Dendritic cell treated with granulocyte-macrophage colony-stimulating factor and Interleukin-4, amounts not matched to agents 40 ng/mL and 50 ng/mL, for 4 days (primary cell): Measurements from ENCODE around the gene DYNC1I1.

Experiments
- H3K27ac Mint-ChIP-seq: one replicate; pipeline ENCODE4 v1.8.0; 2022; ENCODE audit warnings: mild to moderate bottlenecking, mixed read lengths
- H3K27me3 Mint-ChIP-seq: one replicate; pipeline ENCODE4 v1.8.0; 2022; ENCODE audit warnings: mild to moderate bottlenecking, mixed read lengths
- H3K36me3 Mint-ChIP-seq: one replicate; pipeline ENCODE4 v1.8.0; 2022; ENCODE audit warnings: low read depth, mixed read lengths
- H3K4me1 Mint-ChIP-seq: one replicate; pipeline ENCODE4 v1.8.0; 2022; ENCODE audit warnings: low read depth, mixed read lengths
- H3K4me3 Mint-ChIP-seq: one replicate; pipeline ENCODE4 v1.8.0; 2022; ENCODE audit warnings: mild to moderate bottlenecking, moderate library complexity, mixed read lengths
- H3K9me3 Mint-ChIP-seq: one replicate; pipeline ENCODE4 v1.8.0; 2022; ENCODE audit warnings: mixed read lengths
- intact Hi-C: fragments of 100-400 bp; cut with micrococcal nuclease; formaldehyde crosslinking; loops from one replicate; pipeline ENCODE4 v1.15.0; 2022

The DYNC1I1 gene

GRCh38 chr7:95772298-95772770 is at the start of gene DYNC1I1:
Gene DYNC1I1 (plus strand): TSS chr7:95772554. CDS start chr7:95804730, 32,176 bp downstream.
- Mint-ChIP-seq H3K4me1 (peaks cover 5% of the 10 kb centered on the region), H3K27ac (no peak within 1 kb of the TSS), H3K36me3 (no peaks in the 10 kb centered on the region), H3K9me3 (no peaks in the 10 kb centered on the region), H3K4me3 (peak within 1 kb of the TSS; percentile 76), H3K27me3 (peaks cover 17% of the 10 kb centered on the region)
- intact Hi-C loops: no loop called here

GRCh38 chr7:95723583-95724180 is 48.7 kb upstream of the DYNC1I1 start:
- no peak overlapping the region for H3K4me3 Mint-ChIP-seq
- H3K9me3 Mint-ChIP-seq: no peaks in the 10 kb centered on the region
- intact Hi-C loops: loop anchor here (2.0 to 5.0 kb wide), 2 partner anchors 74 to 147 kb away; no protein-coding TSS in a partner anchor
- no peaks in the 10 kb centered on the region for H3K4me1 Mint-ChIP-seq
- peaks cover 6% of the 10 kb centered on the region for H3K27me3 Mint-ChIP-seq
- no peaks in the 10 kb centered on the region for H3K36me3 Mint-ChIP-seq
- H3K27ac Mint-ChIP-seq: no peak overlapping the region

GRCh38 chr7:95725205-95725604 is 47.1 kb upstream of the DYNC1I1 start:
- Mint-ChIP-seq H3K9me3 (no peaks in the 10 kb centered on the region), H3K27me3 (peaks cover 6% of the 10 kb centered on the region), H3K4me3 (no peak overlapping the region), H3K36me3 (no peaks in the 10 kb centered on the region), H3K4me1 (no peaks in the 10 kb centered on the region), H3K27ac (no peak overlapping the region)
- intact Hi-C loops: no loop called here

- intact Hi-C loops: no loop called here
- Mint-ChIP-seq H3K9me3 (no peaks in the 10 kb centered on the region), H3K27ac (no peak overlapping the region), H3K27me3 (no peaks in the 10 kb centered on the region), H3K36me3 (no peaks in the 10 kb centered on the region), H3K4me3 (no peak overlapping the region), H3K4me1 (no peaks in the 10 kb centered on the region)
Observed at GRCh38 chr7:95730493-95731280, 41.7 kb upstream of the DYNC1I1 start.

GRCh38 chr7:95736635-95737034 is 35.7 kb upstream of the DYNC1I1 start:
- Mint-ChIP-seq H3K4me1 (no peaks in the 10 kb centered on the region), H3K36me3 (no peaks in the 10 kb centered on the region), H3K4me3 (no peak overlapping the region), H3K27ac (no peak overlapping the region), H3K9me3 (no peaks in the 10 kb centered on the region), H3K27me3 (peaks cover 2% of the 10 kb centered on the region)
- intact Hi-C loops: no loop called here

GRCh38 chr7:95737828-95738505 is 34.4 kb upstream of the DYNC1I1 start:
- Mint-ChIP-seq H3K4me1 (no peaks in the 10 kb centered on the region), H3K4me3 (no peak overlapping the region), H3K27ac (no peak overlapping the region), H3K9me3 (no peaks in the 10 kb centered on the region), H3K36me3 (no peaks in the 10 kb centered on the region), H3K27me3 (peaks cover 2% of the 10 kb centered on the region)
- intact Hi-C loops: no loop called here

GRCh38 chr7:95749044-95749443 is 23.3 kb upstream of the DYNC1I1 start:
- intact Hi-C loops: no loop called here
- Mint-ChIP-seq H3K27ac (no peak overlapping the region), H3K4me3 (no peak overlapping the region)

GRCh38 chr7:95749515-95749914 is 22.8 kb upstream of the DYNC1I1 start:
- no peak overlapping the region for H3K27ac Mint-ChIP-seq
- H3K4me3 Mint-ChIP-seq: no peak overlapping the region
- H3K27me3 Mint-ChIP-seq: peaks cover 3% of the 10 kb centered on the region
- no peaks in the 10 kb centered on the region for H3K4me1 Mint-ChIP-seq
- intact Hi-C loops: no loop called here
- no peaks in the 10 kb centered on the region for H3K36me3 Mint-ChIP-seq
- H3K9me3 Mint-ChIP-seq: no peaks in the 10 kb centered on the region

More at GRCh38 chr7:95749044-95749443, 23.3 kb upstream of the DYNC1I1 start:
- peaks cover 3% of the 10 kb centered on the region for H3K27me3 Mint-ChIP-seq
- H3K4me1 Mint-ChIP-seq: no peaks in the 10 kb centered on the region
- no peaks in the 10 kb centered on the region for H3K9me3 Mint-ChIP-seq
- H3K36me3 Mint-ChIP-seq: no peaks in the 10 kb centered on the region

- Mint-ChIP-seq H3K9me3 (no peaks in the 10 kb centered on the region), H3K4me1 (no peaks in the 10 kb centered on the region), H3K4me3 (no peak overlapping the region), H3K27ac (no peak overlapping the region), H3K36me3 (no peaks in the 10 kb centered on the region), H3K27me3 (peaks cover 2% of the 10 kb centered on the region)
- intact Hi-C loops: no loop called here
Observed at GRCh38 chr7:95753440-95753839, 18.9 kb upstream of the DYNC1I1 start.

- intact Hi-C loops: no loop called here
Observed at GRCh38 chr7:95755277-95755934, 16.9 kb upstream of the DYNC1I1 start.

GRCh38 chr7:95758187-95758586 is 14.2 kb upstream of the DYNC1I1 start:
- intact Hi-C loops: no loop called here

More at GRCh38 chr7:95755277-95755934, 16.9 kb upstream of the DYNC1I1 start:
- Mint-ChIP-seq H3K27ac (no peak overlapping the region), H3K4me3 (no peak overlapping the region), H3K4me1 (no peaks in the 10 kb centered on the region), H3K27me3 (peaks cover under 1% of the 10 kb centered on the region), H3K36me3 (no peaks in the 10 kb centered on the region), H3K9me3 (no peaks in the 10 kb centered on the region)

GRCh38 chr7:95766086-95766485 is 6.3 kb upstream of the DYNC1I1 start:
- Mint-ChIP-seq H3K4me3 (no peak overlapping the region), H3K27ac (no peak overlapping the region), H3K27me3 (no peaks in the 10 kb centered on the region), H3K36me3 (no peaks in the 10 kb centered on the region), H3K4me1 (no peaks in the 10 kb centered on the region), H3K9me3 (no peaks in the 10 kb centered on the region)
- intact Hi-C loops: no loop called here

More at GRCh38 chr7:95758187-95758586, 14.2 kb upstream of the DYNC1I1 start:
- Mint-ChIP-seq H3K27me3 (no peaks in the 10 kb centered on the region), H3K4me3 (no peak overlapping the region), H3K4me1 (no peaks in the 10 kb centered on the region), H3K9me3 (no peaks in the 10 kb centered on the region), H3K27ac (no peak overlapping the region), H3K36me3 (no peaks in the 10 kb centered on the region)

GRCh38 chr7:95766657-95767056 is 5.7 kb upstream of the DYNC1I1 start:
- H3K4me3 Mint-ChIP-seq: no peak overlapping the region
- no peaks in the 10 kb centered on the region for H3K27me3 Mint-ChIP-seq
- intact Hi-C loops: no loop called here
- H3K36me3 Mint-ChIP-seq: no peaks in the 10 kb centered on the region
- no peaks in the 10 kb centered on the region for H3K4me1 Mint-ChIP-seq
- no peaks in the 10 kb centered on the region for H3K9me3 Mint-ChIP-seq
- no peak overlapping the region for H3K27ac Mint-ChIP-seq
